GM08714 (cell line): ENCODE data around the gene WASF1.

Experiments used
- H3K4me3 ChIP-seq: fragments of 200-500 bp; sonication (Bioruptor generic); 2 replicates; pipeline ENCODE4 v1.5.1; 2014; ENCODE audit warnings: mild to moderate bottlenecking, low read length, inconsistent platforms
- ZNF274 ChIP-seq: IDR thresholded peaks from 2 replicates; pipeline ENCODE4 v1.6.1; 2012; ENCODE audit warnings: mild to moderate bottlenecking, low read depth, low read length

Gene WASF1

DNA sequence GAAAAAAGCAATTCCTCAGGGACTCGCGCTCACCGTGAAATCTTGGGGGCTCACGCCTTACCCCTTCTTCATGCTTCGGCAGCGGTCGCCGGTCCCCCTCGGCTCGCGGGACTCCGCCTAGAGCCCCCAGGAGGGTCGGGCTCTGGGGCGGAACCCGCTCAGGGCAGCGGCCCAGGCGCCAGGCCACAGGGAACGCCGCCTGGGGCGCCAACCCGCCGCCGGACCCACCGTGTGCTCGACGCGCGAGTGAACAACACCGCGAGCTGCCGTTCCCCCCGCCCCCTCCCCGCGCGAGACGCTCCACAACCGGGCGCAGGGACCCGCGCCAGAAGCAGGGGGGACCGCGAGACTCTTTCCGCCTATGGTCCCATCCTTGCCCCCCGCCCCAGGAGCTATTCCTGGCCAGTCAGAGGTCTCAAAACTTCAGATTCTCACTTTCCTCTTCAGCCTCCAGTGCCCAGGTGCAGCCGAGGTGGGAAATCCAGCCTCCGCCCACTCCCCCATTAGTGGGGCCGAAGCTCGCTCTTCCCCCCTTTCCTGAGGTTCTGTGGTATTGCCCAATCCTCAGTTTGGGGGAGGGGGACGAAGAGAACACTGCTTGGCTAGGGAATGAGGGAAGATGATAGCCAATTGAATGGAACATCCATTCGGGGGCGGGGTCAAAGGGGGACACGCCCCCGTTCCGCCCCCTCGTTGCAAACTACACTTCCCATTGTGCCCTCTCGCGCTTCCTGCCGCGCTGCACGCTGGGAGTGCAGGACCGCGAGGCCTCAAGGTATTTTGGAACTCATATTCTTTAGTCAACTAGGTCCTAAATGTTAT, at the start of gene WASF1:
TSS of gene WASF1 (minus strand) at position 265 of the 822 bp plus-strand sequence. CDS start 52,069 bp downstream, outside the sequence.
- H3K4me3 ChIP-seq = peak within 1 kb of the TSS; percentile 98
- no peak for TF ChIP-seq ZNF274

- H3K4me3 ChIP-seq = no peak overlapping the region
- no peak for TF ChIP-seq ZNF274
These were observed 46.8 kb upstream of the WASF1 start for GRCh38 chr6:110226261-110226660.

DNA sequence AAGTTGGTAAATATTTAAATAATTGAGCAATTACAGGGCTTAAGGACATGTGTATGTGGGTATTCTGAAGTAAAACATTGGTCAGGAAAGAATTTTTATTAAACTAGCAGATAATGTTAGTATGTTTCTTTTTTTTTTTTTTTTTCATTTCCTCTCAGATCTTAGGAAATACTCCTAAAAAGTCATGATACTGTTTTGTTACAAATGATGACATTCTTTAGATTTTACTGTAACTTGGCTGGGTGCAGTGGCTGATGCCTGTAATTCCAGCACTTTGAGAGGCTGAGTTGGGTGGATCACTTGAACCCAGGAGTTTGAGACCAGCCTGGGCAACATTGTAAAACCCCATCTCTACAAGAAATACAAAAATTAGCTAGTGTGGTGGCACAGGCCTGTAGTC, 42.3 kb upstream of the WASF1 start:
- no peak overlapping the region for H3K4me3 ChIP-seq
- no peak for TF ChIP-seq ZNF274

GRCh38 chr6:110217266-110217665, 37.8 kb upstream of the WASF1 start:
- no peak overlapping the region for H3K4me3 ChIP-seq
- TF ChIP-seq ZNF274 = no peak

DNA sequence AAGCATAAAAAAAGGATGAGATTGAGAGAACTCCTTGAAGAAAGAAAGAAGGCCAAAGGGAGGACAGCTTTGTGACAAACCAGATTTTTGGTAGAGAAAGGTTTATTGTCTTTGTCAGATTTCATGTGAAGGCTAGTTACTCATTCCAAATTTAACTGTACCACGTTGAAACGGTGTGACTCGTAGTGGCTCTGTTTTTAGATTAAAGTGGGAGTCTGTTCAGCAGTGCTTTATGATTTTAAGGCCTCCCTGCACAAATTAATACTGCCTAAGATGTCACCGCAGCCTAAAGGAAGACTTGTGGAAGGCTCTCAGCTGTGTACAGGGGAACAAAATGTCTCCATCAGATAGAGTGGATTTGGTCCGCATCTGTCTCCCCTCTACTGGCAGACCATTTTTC, 36.7 kb upstream of the WASF1 start:
- no peak for TF ChIP-seq ZNF274
- no peak overlapping the region for H3K4me3 ChIP-seq

- H3K4me3 ChIP-seq = no peak overlapping the region
- TF ChIP-seq ZNF274 = no peak
These were observed 34.9 kb upstream of the WASF1 start for GRCh38 chr6:110214338-110214737.

- TF ChIP-seq ZNF274 = no peak
These were observed 32.3 kb upstream of the WASF1 start for GRCh38 chr6:110211753-110212152.

GRCh38 chr6:110207652-110208051, 28.2 kb upstream of the WASF1 start:
- TF ChIP-seq ZNF274 = no peak
- no peak overlapping the region for H3K4me3 ChIP-seq

More at GRCh38 chr6:110211753-110212152, 32.3 kb upstream of the WASF1 start:
- no peak overlapping the region for H3K4me3 ChIP-seq

- H3K4me3 ChIP-seq = no peak overlapping the region
- TF ChIP-seq ZNF274 = no peak
These were observed 21.8 kb upstream of the WASF1 start for GRCh38 chr6:110201151-110201884.

- no peak overlapping the region for H3K4me3 ChIP-seq
- no peak for TF ChIP-seq ZNF274
These were observed 19.1 kb upstream of the WASF1 start for GRCh38 chr6:110198561-110198960.

GRCh38 chr6:110196874-110197273, 17.4 kb upstream of the WASF1 start:
- TF ChIP-seq ZNF274 = no peak
- H3K4me3 ChIP-seq = no peak overlapping the region

- no peak overlapping the region for H3K4me3 ChIP-seq
- TF ChIP-seq ZNF274 = no peak
These were observed 16.2 kb upstream of the WASF1 start for GRCh38 chr6:110195639-110196038.

DNA sequence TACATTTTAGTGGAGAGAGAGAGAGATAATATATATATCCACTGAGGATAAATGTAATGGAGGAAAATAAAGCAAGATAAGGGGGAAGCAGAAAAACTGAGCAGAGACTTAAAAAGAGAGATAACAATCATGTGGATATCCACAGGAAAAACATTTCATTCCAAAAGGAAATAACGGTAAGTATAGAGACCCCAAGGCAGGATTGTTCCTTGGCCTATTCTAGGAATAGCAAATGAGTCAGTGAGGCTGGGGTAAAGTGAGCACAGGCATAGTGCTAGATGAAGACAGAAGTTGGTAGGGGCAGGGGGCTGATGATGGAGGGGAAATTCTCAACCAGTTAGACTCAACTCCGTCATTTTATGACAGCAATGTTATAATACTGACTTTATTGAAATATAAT, 12.0 kb upstream of the WASF1 start:
- no peak overlapping the region for H3K4me3 ChIP-seq
- TF ChIP-seq ZNF274 = no peak

DNA sequence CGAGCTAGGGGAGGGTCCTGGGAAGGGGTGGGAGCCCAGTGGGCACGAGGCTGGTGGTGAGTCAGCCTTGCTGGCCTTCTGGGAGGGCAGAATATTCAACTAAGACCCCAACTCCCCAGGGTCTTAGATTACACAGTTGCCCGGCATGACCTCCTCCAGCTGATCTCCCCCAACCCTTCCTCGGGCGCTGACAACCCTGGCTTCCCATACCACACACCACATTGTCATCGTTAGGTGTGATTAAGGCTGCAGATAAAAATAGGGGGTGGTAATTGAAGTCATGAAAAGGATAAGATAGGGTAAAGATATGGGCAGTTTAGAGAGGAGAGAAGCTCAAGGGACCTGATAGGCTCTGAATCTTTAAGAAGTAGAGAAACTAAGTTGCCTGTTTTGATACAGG, 11.3 kb upstream of the WASF1 start:
- TF ChIP-seq ZNF274 = no peak
- H3K4me3 ChIP-seq = no peak overlapping the region

DNA sequence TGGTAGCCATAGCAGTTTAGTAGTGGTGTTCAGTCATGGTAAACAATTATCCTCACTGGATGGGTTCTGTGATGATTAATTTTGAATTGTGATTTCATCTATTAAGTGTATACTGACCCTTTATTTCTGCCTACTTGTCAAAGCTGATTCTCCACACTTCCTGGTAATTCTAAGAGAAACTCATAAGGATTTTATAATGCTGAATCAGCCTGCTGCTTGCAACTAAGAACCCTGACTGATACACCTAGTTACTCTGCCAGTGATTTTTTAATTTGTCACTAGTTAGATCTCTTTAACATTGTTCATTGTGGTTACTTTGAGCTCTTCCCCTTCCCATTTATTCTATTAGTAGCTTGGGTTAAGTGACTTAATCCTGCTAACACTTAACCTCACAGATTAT, 9.3 kb upstream of the WASF1 start:
- H3K4me3 ChIP-seq = no peak overlapping the region
- no peak for TF ChIP-seq ZNF274

GRCh38 chr6:110185879-110186278, 6.4 kb upstream of the WASF1 start:
- no peak for TF ChIP-seq ZNF274
- peak overlapping the region; percentile 60 for H3K4me3 ChIP-seq
